Stimulated activated effector memory CD8-positive, alpha-beta T cell treated with anti-CD3 and anti-CD28 coated beads, Interleukin-12 subunit alpha, Interleukin-12 subunit beta, amount 100 ng/mL, for 72 hours (primary cell): ENCODE results near the gene PTPN9.

Experiments used
- ATAC-seq: fragments of 150-1000 bp; cut with Tn5 transposase; 2 replicates; pipeline ENCODE4 v1.10.0; 2021
- DNase-seq, 2 donors: peaks; one replicate each; pipeline ENCODE4 v3.0.0; 2021 to 2022; ENCODE audit warnings: low spot score in 2 of 2
- H3K27ac Mint-ChIP-seq: one replicate; pipeline ENCODE4 v1.8.0; 2022; ENCODE audit warnings: mild to moderate bottlenecking, mixed read lengths
- H3K36me3 Mint-ChIP-seq: one replicate; pipeline ENCODE4 v1.8.0; 2022; ENCODE audit warnings: mild to moderate bottlenecking, mixed read lengths
- H3K4me1 Mint-ChIP-seq: one replicate; pipeline ENCODE4 v1.8.0; 2022; ENCODE audit warnings: mixed read lengths
- H3K4me3 Mint-ChIP-seq: one replicate; pipeline ENCODE4 v1.8.0; 2022; ENCODE audit warnings: mild to moderate bottlenecking, mixed read lengths
- H3K9me3 Mint-ChIP-seq: one replicate; pipeline ENCODE4 v1.8.0; 2022; ENCODE audit warnings: mixed read lengths

The PTPN9 gene

DNA sequence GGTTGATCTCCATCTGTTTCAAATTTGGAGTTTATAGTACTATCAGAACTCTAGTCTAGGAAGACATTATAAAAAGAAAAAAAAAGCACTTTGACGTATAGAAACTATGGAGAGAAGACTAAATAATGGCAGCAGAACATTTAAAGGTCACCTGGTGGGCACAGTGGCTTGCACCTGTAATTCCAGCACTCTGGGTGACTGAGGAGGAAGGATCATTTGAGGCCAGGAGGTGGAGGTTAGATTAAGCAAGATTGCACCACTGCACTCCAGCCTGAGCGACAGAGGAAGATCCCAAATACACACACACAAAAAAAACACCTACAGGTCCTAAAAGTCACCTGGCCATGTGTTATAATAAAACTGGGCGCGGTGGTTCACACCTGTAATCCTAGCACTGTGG lies 141.4 kb downstream of the PTPN9 start:
- peaks cover 97% of the 10 kb centered on the region for H3K36me3 Mint-ChIP-seq

DNA sequence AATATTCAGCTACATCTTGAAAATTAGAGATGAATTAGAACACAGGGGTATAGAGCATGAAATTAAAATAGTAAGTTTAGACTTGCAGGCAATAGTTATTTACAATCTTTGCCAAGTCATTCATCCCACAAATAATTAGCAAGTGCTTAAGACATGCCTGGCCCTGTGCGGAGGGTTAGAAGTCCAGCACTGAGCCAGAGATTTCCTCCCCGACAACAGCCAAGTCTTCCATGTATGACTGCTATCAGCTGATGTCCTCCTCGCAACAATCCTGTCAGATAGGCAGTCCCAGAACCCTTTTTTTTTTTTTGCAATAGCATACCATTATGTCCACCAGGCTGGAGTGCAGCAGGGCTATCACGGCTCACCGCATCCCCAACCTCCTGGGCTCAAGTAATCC lies 142.2 kb downstream of the PTPN9 start:
- H3K36me3 Mint-ChIP-seq: peaks cover 95% of the 10 kb centered on the region
- DNase-seq: no peak
- H3K9me3 Mint-ChIP-seq: no peaks in the 10 kb centered on the region
- no peak for ATAC-seq
- peak overlapping the region; percentile 45 for H3K27ac Mint-ChIP-seq
- H3K4me3 Mint-ChIP-seq: no peak overlapping the region
- H3K4me1 Mint-ChIP-seq: peaks cover 45% of the 10 kb centered on the region

More for the DNA sequence above, 141.4 kb downstream of the PTPN9 start:
- DNase-seq (no peak), ATAC-seq (no peak)
- Mint-ChIP-seq H3K4me1 (peaks cover 43% of the 10 kb centered on the region), H3K4me3 (no peak overlapping the region), H3K9me3 (no peaks in the 10 kb centered on the region), H3K27ac (no peak overlapping the region)

DNA sequence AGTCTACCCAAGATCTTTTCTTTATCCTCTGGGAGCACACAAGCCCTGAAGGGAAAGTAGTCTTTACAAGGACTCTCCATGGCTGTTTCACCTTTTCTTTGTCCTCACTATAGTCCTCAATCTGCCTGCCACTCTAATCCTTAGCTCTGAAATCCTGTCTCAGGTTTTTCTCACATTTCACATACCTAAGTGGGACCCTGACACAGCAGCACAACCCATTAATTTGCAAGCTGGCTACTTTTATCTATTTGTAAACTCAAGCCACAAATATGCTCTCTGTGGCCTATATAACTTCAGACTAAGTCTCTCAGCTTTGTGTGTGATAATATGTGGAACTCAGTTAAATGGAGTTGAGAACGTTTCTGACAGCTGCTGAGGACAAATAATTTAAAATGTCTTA lies 147.4 kb downstream of the PTPN9 start:
- H3K4me3 Mint-ChIP-seq: no peak overlapping the region
- no peaks in the 10 kb centered on the region for H3K9me3 Mint-ChIP-seq
- ATAC-seq: no peak
- DNase-seq: no peak
- peaks cover 37% of the 10 kb centered on the region for H3K4me1 Mint-ChIP-seq
- H3K36me3 Mint-ChIP-seq: peaks cover 93% of the 10 kb centered on the region
- peak overlapping the region; percentile 71 for H3K27ac Mint-ChIP-seq

DNA sequence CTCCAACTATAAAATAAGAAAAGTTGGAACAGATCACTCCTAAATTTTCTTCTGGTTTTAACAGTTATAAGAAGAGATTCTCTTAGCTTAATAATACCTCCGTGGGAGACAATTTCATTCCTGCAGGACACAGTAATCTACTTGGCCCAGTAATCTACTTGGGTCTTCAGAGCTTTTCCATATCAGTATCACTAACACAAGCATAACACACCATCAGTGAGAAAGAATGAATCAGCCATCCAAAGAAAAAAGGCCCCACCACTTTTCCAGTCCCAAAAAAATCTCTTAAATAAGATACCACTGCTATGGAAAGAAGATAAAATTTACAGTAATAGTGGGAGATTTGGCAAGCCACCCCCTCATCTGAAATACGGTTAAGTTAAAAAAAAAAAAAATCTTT lies 147.8 kb downstream of the PTPN9 start:
- no peaks in the 10 kb centered on the region for H3K9me3 Mint-ChIP-seq
- H3K4me1 Mint-ChIP-seq: peaks cover 33% of the 10 kb centered on the region
- no peak for ATAC-seq
- H3K4me3 Mint-ChIP-seq: no peak overlapping the region
- H3K36me3 Mint-ChIP-seq: peaks cover 94% of the 10 kb centered on the region
- no peak for DNase-seq
- peak overlapping the region; percentile 71 for H3K27ac Mint-ChIP-seq

GRCh38 chr15:75430259-75430658 lies 148.9 kb downstream of the PTPN9 start:
- Mint-ChIP-seq H3K4me3 (no peak overlapping the region), H3K27ac (peak overlapping the region; percentile 43), H3K4me1 (peaks cover 32% of the 10 kb centered on the region), H3K9me3 (no peaks in the 10 kb centered on the region), H3K36me3 (peaks cover 94% of the 10 kb centered on the region)
- no peak for DNase-seq
- ATAC-seq: no peak

- peaks cover 96% of the 10 kb centered on the region for H3K36me3 Mint-ChIP-seq
- ATAC-seq: no peak
- H3K9me3 Mint-ChIP-seq: no peaks in the 10 kb centered on the region
- H3K4me3 Mint-ChIP-seq: no peak overlapping the region
- DNase-seq: no peak
- no peak overlapping the region for H3K27ac Mint-ChIP-seq
- peaks cover 25% of the 10 kb centered on the region for H3K4me1 Mint-ChIP-seq
Observed at GRCh38 chr15:75428152-75428551, 151.0 kb downstream of the PTPN9 start.

DNA sequence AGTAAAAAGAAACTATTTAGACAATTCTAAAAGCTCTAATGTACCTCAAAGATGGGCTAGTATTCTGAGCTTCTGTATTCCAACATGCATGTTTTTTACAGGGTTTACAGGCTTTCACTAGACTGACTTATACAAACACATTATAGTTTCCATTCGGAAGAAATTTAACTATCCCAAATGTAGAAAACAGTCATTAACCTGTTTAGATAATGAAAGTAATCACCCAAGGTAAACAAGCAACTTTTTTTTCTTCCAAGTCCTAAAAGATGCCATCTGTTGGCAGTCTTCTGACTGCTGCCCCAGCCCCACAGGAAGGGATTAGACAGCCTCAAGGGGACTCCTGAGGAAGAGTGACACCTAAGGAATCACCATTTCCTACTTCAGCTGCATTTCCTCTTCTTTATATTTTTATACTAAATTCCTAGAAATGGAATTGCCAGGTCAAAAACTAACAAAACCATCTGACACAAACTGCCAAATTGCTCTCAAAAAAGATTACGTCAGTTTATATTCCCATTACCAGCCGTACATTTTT lies 153.1 kb downstream of the PTPN9 start:
- Mint-ChIP-seq H3K4me3 (no peak overlapping the region), H3K9me3 (no peaks in the 10 kb centered on the region), H3K36me3 (peaks cover 98% of the 10 kb centered on the region), H3K4me1 (peaks cover 21% of the 10 kb centered on the region), H3K27ac (peak overlapping the region; percentile 63)
- DNase-seq: no peak
- ATAC-seq: no peak

DNA sequence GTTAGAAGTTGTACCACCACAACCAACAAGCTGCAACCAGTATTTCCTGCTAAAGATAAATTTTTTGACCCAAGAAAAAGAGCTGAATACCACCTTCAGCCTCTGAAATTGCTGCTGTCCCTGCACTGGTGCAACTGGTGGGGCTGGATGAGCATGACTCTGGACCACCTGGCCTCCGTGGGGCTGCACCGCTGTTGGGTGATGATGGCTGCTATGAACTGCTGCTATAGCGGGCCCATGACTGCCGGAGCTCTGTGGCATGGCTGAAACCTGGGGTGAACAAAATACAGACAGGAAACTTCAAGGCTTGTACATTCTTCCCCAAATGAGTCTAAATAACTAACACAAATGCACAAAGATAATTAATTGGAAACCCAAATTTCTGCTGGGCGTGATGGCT lies 156.6 kb downstream of the PTPN9 start:
- Mint-ChIP-seq H3K36me3 (peaks cover 99% of the 10 kb centered on the region), H3K9me3 (no peaks in the 10 kb centered on the region), H3K27ac (peak overlapping the region; percentile 36), H3K4me1 (peaks cover 12% of the 10 kb centered on the region), H3K4me3 (no peak overlapping the region)
- ATAC-seq (no peak), DNase-seq (no peak)

DNA sequence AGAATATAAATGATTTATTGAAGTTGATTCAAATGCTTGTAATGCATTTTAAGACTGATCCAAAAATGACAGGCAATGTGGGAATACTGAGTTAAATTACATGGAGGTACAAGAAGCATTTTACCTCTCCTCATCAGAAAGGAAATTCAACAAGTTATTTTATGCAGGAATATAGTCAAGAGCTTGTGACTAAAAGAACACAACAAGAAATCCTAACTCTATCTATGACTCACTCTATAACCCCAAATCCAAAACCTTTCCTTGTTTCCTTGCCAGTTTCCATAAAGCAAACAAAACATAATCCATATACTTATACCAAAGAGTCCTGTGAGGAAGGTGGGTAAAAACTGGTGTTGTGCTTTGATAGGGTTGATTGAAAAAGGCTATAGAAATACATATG lies 158.4 kb downstream of the PTPN9 start:
- Mint-ChIP-seq H3K36me3 (peaks cover 92% of the 10 kb centered on the region), H3K27ac (no peak overlapping the region), H3K4me1 (peaks cover 19% of the 10 kb centered on the region), H3K4me3 (no peak overlapping the region), H3K9me3 (no peaks in the 10 kb centered on the region)
- DNase-seq (no peak), ATAC-seq (no peak)

DNA sequence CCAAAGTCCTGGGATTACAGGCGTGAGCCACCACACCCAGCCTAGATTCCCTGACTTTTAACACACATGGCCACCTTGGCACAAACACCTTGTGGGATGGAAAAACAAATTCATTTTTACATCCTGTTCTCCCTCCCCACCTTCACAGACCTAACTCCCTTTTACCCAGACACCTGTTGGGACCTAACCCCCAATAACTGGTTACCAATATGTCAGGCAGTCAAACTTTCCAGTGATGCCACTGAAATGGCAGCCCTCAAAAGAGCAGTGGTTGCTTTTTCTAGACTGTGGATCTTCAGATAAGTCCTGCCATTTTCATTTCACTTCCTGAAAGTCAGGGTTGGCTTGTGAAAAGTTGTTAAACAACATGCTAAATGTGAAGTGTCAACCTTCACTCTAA lies 162.5 kb downstream of the PTPN9 start:
- Mint-ChIP-seq H3K4me1 (peaks cover 21% of the 10 kb centered on the region), H3K4me3 (no peak overlapping the region)
- no peak for ATAC-seq

More for the DNA sequence above, 162.5 kb downstream of the PTPN9 start:
- DNase-seq: no peak
- peak overlapping the region; percentile 61 for H3K27ac Mint-ChIP-seq
- H3K9me3 Mint-ChIP-seq: no peaks in the 10 kb centered on the region
- peaks cover 92% of the 10 kb centered on the region for H3K36me3 Mint-ChIP-seq
